HG03442 (cell line): ENCODE measurements around the gene COPZ2.

ENCODE experiments used
- ATAC-seq: cut with Tn5 transposase; IDR thresholded peaks from one replicate; pipeline ENCODE4 v1.9.1; 2021; ENCODE audit warnings: mild to moderate bottlenecking, moderate library complexity; ENCODE audit not compliant: unreplicated experiment

Gene COPZ2

GRCh38 chr17:48056879-48057278 is 19.3 kb upstream of the COPZ2 start:
- no peak for ATAC-seq

GRCh38 chr17:48056246-48056745 is 18.7 kb upstream of the COPZ2 start:
- no peak for ATAC-seq

GRCh38 chr17:48055531-48056245 is 18.1 kb upstream of the COPZ2 start:
- ATAC-seq, result no peak

GRCh38 chr17:48054238-48055185 is 16.9 kb upstream of the COPZ2 start:
- ATAC-seq, result no peak

- no peak for ATAC-seq
Observed at GRCh38 chr17:48053758-48054237, 16.2 kb upstream of the COPZ2 start.

GRCh38 chr17:48052956-48053757 is 15.6 kb upstream of the COPZ2 start:
- no peak for ATAC-seq

GRCh38 chr17:48051706-48052486 is 14.3 kb upstream of the COPZ2 start:
- no peak for ATAC-seq

- no peak for ATAC-seq
Observed at GRCh38 chr17:48051283-48051682, 13.7 kb upstream of the COPZ2 start.

- ATAC-seq, result peak; percentile 34
Observed at GRCh38 chr17:48048384-48049126, 11.0 kb upstream of the COPZ2 start.

- peak; percentile 82 for ATAC-seq
Observed at GRCh38 chr17:48047741-48048383, 10.3 kb upstream of the COPZ2 start, which contains the start of gene NFE2L1. Gene NFE2L1 (plus strand): TSS chr17:48048359. CDS start chr17:48051119, 2,760 bp downstream.

- ATAC-seq, result no peak
Observed at GRCh38 chr17:48047113-48047740, 9.6 kb upstream of the COPZ2 start.

GRCh38 chr17:48046296-48046695 is 8.7 kb upstream of the COPZ2 start:
- ATAC-seq, result no peak

GRCh38 chr17:48045316-48046001 is 7.9 kb upstream of the COPZ2 start:
- no peak for ATAC-seq

- ATAC-seq, result no peak
Observed at GRCh38 chr17:48044851-48045250, 7.3 kb upstream of the COPZ2 start.

- ATAC-seq, result no peak
Observed at GRCh38 chr17:48043176-48043575, 5.6 kb upstream of the COPZ2 start.

GRCh38 chr17:48038687-48039086 is 1.1 kb upstream of the COPZ2 start:
- ATAC-seq, result no peak

- ATAC-seq, result no peak
Observed at GRCh38 chr17:48037838-48038323, 284 bp upstream of the COPZ2 start.

GRCh38 chr17:48036693-48037035 is 933 bp downstream of the COPZ2 start:
- no peak for ATAC-seq
